ENCODE results near the gene CRACR2B.

- no peak for TF ChIP-seq EP300 (IDR thresholded peaks at IDR 0.05)
- no peak for TF ChIP-seq POLR2A (IDR thresholded peaks at IDR 0.05)
- no peak for TF ChIP-seq CTCF (IDR thresholded peaks at IDR 0.05)
Measured at GRCh38 chr11:824942-825341, 2.8 kb upstream of the CRACR2B start.

Measured in upper lobe of left lung (tissue), 4 donors.